Ishikawa (cell line): ENCODE results near the gene SBF2.

Experiments used
- CEBPB ChIP-seq: IDR thresholded peaks from 2 replicates; pipeline ENCODE4 v1.6.1; 2012
- CREB1 ChIP-seq: IDR thresholded peaks from 2 replicates; pipeline ENCODE4 v1.6.1; 2012; ENCODE audit warnings: low read depth
- EGR1 ChIP-seq: IDR thresholded peaks from 2 replicates; pipeline ENCODE4 v1.6.1; 2012
- EP300 ChIP-seq: IDR thresholded peaks from 2 replicates; pipeline ENCODE4 v1.6.1; 2012; ENCODE audit warnings: borderline replicate concordance
- FOXM1 ChIP-seq: IDR thresholded peaks from 2 replicates; pipeline ENCODE4 v1.6.1; 2012; ENCODE audit warnings: low read depth, borderline replicate concordance
- MAX ChIP-seq: IDR thresholded peaks from 2 replicates; pipeline ENCODE4 v1.6.1; 2012
- NFIC ChIP-seq: IDR thresholded peaks from 2 replicates; pipeline ENCODE4 v1.6.1; 2012
- RAD21 ChIP-seq: IDR thresholded peaks from 2 replicates; pipeline ENCODE4 v1.6.1; 2012; ENCODE audit warnings: low read depth
- REST ChIP-seq: IDR thresholded peaks from 2 replicates; pipeline ENCODE4 v1.6.1; 2012; ENCODE audit warnings: low read depth, mild to moderate bottlenecking
- TAF1 ChIP-seq: IDR thresholded peaks from 2 replicates; pipeline ENCODE4 v1.6.1; 2012; ENCODE audit warnings: low read depth, mild to moderate bottlenecking
- TCF12 ChIP-seq: IDR thresholded peaks from 2 replicates; pipeline ENCODE4 v1.6.1; 2012; ENCODE audit warnings: low read depth
- TEAD4 ChIP-seq: IDR thresholded peaks from 2 replicates; pipeline ENCODE4 v1.6.1; 2012
- USF1 ChIP-seq: IDR thresholded peaks from 2 replicates; pipeline ENCODE4 v1.6.1; 2012
- YY1 ChIP-seq: IDR thresholded peaks from 2 replicates; pipeline ENCODE4 v1.6.1; 2012; ENCODE audit warnings: low read depth
- ZBTB7A ChIP-seq: IDR thresholded peaks from 2 replicates; pipeline ENCODE4 v1.6.1; 2012; ENCODE audit warnings: low read depth

The SBF2 gene

GRCh38 chr11:9901943-9902342, 392.1 kb downstream of the SBF2 start:
- TF ChIP-seq REST (no peak), TCF12 (no peak), RAD21 (no peak), MAX (no peak), TAF1 (no peak), USF1 (no peak), CEBPB (no peak), EGR1 (no peak), CREB1 (no peak), EP300 (no peak), YY1 (no peak), ZBTB7A (no peak), NFIC (no peak), TEAD4 (no peak), FOXM1 (no peak)

GRCh38 chr11:9899676-9900075, 394.3 kb downstream of the SBF2 start:
- TF ChIP-seq REST (no peak), YY1 (no peak), CREB1 (no peak), TCF12 (no peak), ZBTB7A (no peak), TEAD4 (no peak), NFIC (no peak), CEBPB (no peak)

- no peak for TF ChIP-seq CREB1
- no peak for TF ChIP-seq YY1
- TF ChIP-seq ZBTB7A, result no peak
- TF ChIP-seq USF1, result no peak
- no peak for TF ChIP-seq TEAD4
- no peak for TF ChIP-seq NFIC
- no peak for TF ChIP-seq EGR1
- TF ChIP-seq MAX, result no peak
- no peak for TF ChIP-seq REST
- TF ChIP-seq TAF1, result no peak
- no peak for TF ChIP-seq RAD21
- no peak for TF ChIP-seq CEBPB
- no peak for TF ChIP-seq EP300
- TF ChIP-seq FOXM1, result no peak
- TF ChIP-seq TCF12, result no peak
Measured at GRCh38 chr11:9896902-9897301, 397.1 kb downstream of the SBF2 start.

GRCh38 chr11:9895006-9895405, 399.0 kb downstream of the SBF2 start:
- TF ChIP-seq REST (no peak), USF1 (no peak), FOXM1 (no peak), CEBPB (no peak), TEAD4 (no peak), EGR1 (no peak), YY1 (no peak), TAF1 (no peak)
